ENCODE results near the gene TFAP2D. TPM values are rescaled to one million over a fixed set of nuclear protein-coding genes. Genes with fewer than 3 reads are reported as not detected.

The TFAP2D gene
- total RNA-seq = not detected in 2 replicates

GRCh38 chr6:50713226-50713625, at the start of gene TFAP2D:
TFAP2D (plus strand) TSS chr6:50713526; CDS start chr6:50714056, 530 bp downstream.

GRCh38 chr6:50818673-50819072, 105.3 kb downstream of the TFAP2D start, which contains the start of gene TFAP2B:
TFAP2B (plus strand) TSS chr6:50818871; CDS start chr6:50818892, 21 bp downstream.

Other genes starting within 250 kb of the TFAP2D start
- gene TFAP2B, start 105.3 kb downstream of the TFAP2D start, total RNA-seq = 0.09 TPM in 1 of 2 replicates, not detected in the other